ENCODE measurements around the gene AOPEP. TPM values are rescaled to one million over a fixed set of nuclear protein-coding genes. Genes with fewer than 3 reads are reported as not detected.
A peak's percentile ranks its signal among the peaks of the same experiment; 100 is the strongest.

AOPEP gene
- total and polyA plus RNA-seq, 2 of the 13 experiments (the other 11 are each of a cell fraction or from before 2014, with no cell fraction given) = 22.2 to 41.6 TPM

- TF ChIP-seq, protein P1, sequence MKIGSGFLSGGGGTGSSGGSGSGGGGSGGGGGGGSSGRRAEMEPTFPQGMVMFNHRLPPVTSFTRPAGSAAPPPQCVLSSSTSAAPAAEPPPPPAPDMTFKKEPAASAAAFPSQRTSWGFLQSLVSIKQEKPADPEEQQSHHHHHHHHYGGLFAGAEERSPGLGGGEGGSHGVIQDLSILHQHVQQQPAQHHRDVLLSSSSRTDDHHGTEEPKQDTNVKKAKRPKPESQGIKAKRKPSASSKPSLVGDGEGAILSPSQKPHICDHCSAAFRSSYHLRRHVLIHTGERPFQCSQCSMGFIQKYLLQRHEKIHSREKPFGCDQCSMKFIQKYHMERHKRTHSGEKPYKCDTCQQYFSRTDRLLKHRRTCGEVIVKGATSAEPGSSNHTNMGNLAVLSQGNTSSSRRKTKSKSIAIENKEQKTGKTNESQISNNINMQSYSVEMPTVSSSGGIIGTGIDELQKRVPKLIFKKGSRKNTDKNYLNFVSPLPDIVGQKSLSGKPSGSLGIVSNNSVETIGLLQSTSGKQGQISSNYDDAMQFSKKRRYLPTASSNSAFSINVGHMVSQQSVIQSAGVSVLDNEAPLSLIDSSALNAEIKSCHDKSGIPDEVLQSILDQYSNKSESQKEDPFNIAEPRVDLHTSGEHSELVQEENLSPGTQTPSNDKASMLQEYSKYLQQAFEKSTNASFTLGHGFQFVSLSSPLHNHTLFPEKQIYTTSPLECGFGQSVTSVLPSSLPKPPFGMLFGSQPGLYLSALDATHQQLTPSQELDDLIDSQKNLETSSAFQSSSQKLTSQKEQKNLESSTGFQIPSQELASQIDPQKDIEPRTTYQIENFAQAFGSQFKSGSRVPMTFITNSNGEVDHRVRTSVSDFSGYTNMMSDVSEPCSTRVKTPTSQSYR (CRISPR knock-in tag; IDR thresholded peaks at IDR 0.05; ENCODE audit: borderline replicate concordance) = peak; percentile 50; the same call in 1 of the 2 replicates
- TF ChIP-seq, protein P2, sequence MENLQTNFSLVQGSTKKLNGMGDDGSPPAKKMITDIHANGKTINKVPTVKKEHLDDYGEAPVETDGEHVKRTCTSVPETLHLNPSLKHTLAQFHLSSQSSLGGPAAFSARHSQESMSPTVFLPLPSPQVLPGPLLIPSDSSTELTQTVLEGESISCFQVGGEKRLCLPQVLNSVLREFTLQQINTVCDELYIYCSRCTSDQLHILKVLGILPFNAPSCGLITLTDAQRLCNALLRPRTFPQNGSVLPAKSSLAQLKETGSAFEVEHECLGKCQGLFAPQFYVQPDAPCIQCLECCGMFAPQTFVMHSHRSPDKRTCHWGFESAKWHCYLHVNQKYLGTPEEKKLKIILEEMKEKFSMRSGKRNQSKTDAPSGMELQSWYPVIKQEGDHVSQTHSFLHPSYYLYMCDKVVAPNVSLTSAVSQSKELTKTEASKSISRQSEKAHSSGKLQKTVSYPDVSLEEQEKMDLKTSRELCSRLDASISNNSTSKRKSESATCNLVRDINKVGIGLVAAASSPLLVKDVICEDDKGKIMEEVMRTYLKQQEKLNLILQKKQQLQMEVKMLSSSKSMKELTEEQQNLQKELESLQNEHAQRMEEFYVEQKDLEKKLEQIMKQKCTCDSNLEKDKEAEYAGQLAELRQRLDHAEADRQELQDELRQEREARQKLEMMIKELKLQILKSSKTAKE (CRISPR knock-in tag; IDR thresholded peaks at IDR 0.05; ENCODE audit: borderline replicate concordance) = 0 out of 2 replicates have a peak, but pooled peaks have one; percentile 47
- TF ChIP-seq PRDM15 (CRISPR knock-in tag; IDR thresholded peaks at IDR 0.05) (no peak), ZNF83 (CRISPR knock-in tag; IDR thresholded peaks at IDR 0.05; ENCODE audit: borderline replicate concordance) (no peak), ZNF646 (CRISPR knock-in tag; IDR thresholded peaks at IDR 0.05) (peak; percentile 84), NRL (CRISPR knock-in tag; IDR thresholded peaks at IDR 0.05; ENCODE audit: borderline replicate concordance) (no peak), HINFP (CRISPR knock-in tag; IDR thresholded peaks at IDR 0.05; ENCODE audit: low read depth) (0 out of 2 replicates have a peak, but pooled peaks have one; percentile 59), ZNF720 (CRISPR knock-in tag; IDR thresholded peaks at IDR 0.05) (no peak)
Observed at GRCh38 chr9:94991961-94992907, 265.7 kb downstream of the AOPEP start (continued).
